Glutamatergic neuron (in vitro differentiated cells): ENCODE measurements around the gene IL9. TPM values are rescaled to one million over a fixed set of nuclear protein-coding genes. Genes with fewer than 3 reads are reported as not detected.

Source experiments
- DNase-seq: peaks from one replicate; pipeline ENCODE4 v3.0.0; 2022
- H3K27ac Mint-ChIP-seq: one replicate; pipeline ENCODE4 v1.8.0; 2020; ENCODE audit warnings: mild to moderate bottlenecking, mixed read lengths, inconsistent platforms; ENCODE audit not compliant: unreplicated experiment
- H3K27me3 Mint-ChIP-seq: one replicate; pipeline ENCODE4 v1.8.0; 2020; ENCODE audit warnings: mild to moderate bottlenecking, moderate library complexity, mixed read lengths, inconsistent platforms; ENCODE audit not compliant: unreplicated experiment
- H3K36me3 Mint-ChIP-seq: one replicate; pipeline ENCODE4 v1.8.0; 2020; ENCODE audit warnings: mild to moderate bottlenecking, mixed read lengths, inconsistent platforms; ENCODE audit not compliant: unreplicated experiment
- H3K4me1 Mint-ChIP-seq: one replicate; pipeline ENCODE4 v1.8.0; 2020; ENCODE audit warnings: mild to moderate bottlenecking, low read depth, mixed read lengths, inconsistent platforms; ENCODE audit not compliant: unreplicated experiment
- H3K4me3 Mint-ChIP-seq: one replicate; pipeline ENCODE4 v1.8.0; 2020; ENCODE audit warnings: mild to moderate bottlenecking, mixed read lengths, inconsistent platforms; ENCODE audit not compliant: unreplicated experiment
- H3K9me3 Mint-ChIP-seq: one replicate; pipeline ENCODE4 v1.8.0; 2020; ENCODE audit warnings: mild to moderate bottlenecking, moderate library complexity, mixed read lengths, inconsistent platforms; ENCODE audit not compliant: unreplicated experiment
- CTCF ChIP-seq: fragments of 200-600 bp; sonication (generic); IDR thresholded peaks from one replicate; pipeline ENCODE4 v1.5.0; 2021; ENCODE audit not compliant: partially characterized antibody, unreplicated experiment
- total RNA-seq: library from RNA; stranded (reverse); fragmentation: NEBNext Ultra II Directional; extraction: Animal tissue kit (Norgen Biotek cat#: 25700); gene quantifications from one replicate; pipeline ENCODE4 v1.2.1, GENCODE V29; 2021; ENCODE audit not compliant: unreplicated experiment

IL9 gene
- total RNA-seq, 1 donor from 2014 or later, result not detected

GRCh38 chr5:135873831-135874230 is 21.8 kb downstream of the IL9 start:
- Mint-ChIP-seq H3K9me3 (peaks cover 9% of the 10 kb centered on the region), H3K36me3 (no peaks in the 10 kb centered on the region), H3K4me1 (peaks cover 11% of the 10 kb centered on the region), H3K27me3 (peaks cover 8% of the 10 kb centered on the region), H3K4me3 (no peak overlapping the region), H3K27ac (no peak overlapping the region)
- no peak for TF ChIP-seq CTCF
- DNase-seq, result no peak

GRCh38 chr5:135871268-135871915 is 24.2 kb downstream of the IL9 start:
- Mint-ChIP-seq H3K9me3 (no peaks in the 10 kb centered on the region), H3K36me3 (no peaks in the 10 kb centered on the region), H3K4me1 (no peaks in the 10 kb centered on the region)

GRCh38 chr5:135869935-135870334 is 25.7 kb downstream of the IL9 start:
- peaks cover 2% of the 10 kb centered on the region for H3K27me3 Mint-ChIP-seq

More at GRCh38 chr5:135871268-135871915, 24.2 kb downstream of the IL9 start:
- Mint-ChIP-seq H3K4me3 (no peak overlapping the region), H3K27me3 (peaks cover 2% of the 10 kb centered on the region), H3K27ac (no peak overlapping the region)
- no peak for TF ChIP-seq CTCF
- DNase-seq, result no peak

GRCh38 chr5:135869276-135869675 is 26.4 kb downstream of the IL9 start:
- DNase-seq, result no peak
- H3K36me3 Mint-ChIP-seq, result no peaks in the 10 kb centered on the region
- H3K27ac Mint-ChIP-seq, result no peak overlapping the region
- TF ChIP-seq CTCF, result no peak
- H3K4me1 Mint-ChIP-seq, result no peaks in the 10 kb centered on the region
- H3K27me3 Mint-ChIP-seq, result peaks cover 2% of the 10 kb centered on the region
- H3K9me3 Mint-ChIP-seq, result no peaks in the 10 kb centered on the region
- H3K4me3 Mint-ChIP-seq, result no peak overlapping the region

More at GRCh38 chr5:135869935-135870334, 25.7 kb downstream of the IL9 start:
- Mint-ChIP-seq H3K4me3 (no peak overlapping the region), H3K4me1 (no peaks in the 10 kb centered on the region), H3K36me3 (no peaks in the 10 kb centered on the region), H3K27ac (no peak overlapping the region), H3K9me3 (no peaks in the 10 kb centered on the region)
- DNase-seq, result no peak
- no peak for TF ChIP-seq CTCF

- H3K36me3 Mint-ChIP-seq, result no peaks in the 10 kb centered on the region
- no peaks in the 10 kb centered on the region for H3K9me3 Mint-ChIP-seq
- H3K27me3 Mint-ChIP-seq, result peaks cover 2% of the 10 kb centered on the region
- no peaks in the 10 kb centered on the region for H3K4me1 Mint-ChIP-seq
- no peak for TF ChIP-seq CTCF
- H3K4me3 Mint-ChIP-seq, result no peak overlapping the region
- DNase-seq, result no peak
- no peak overlapping the region for H3K27ac Mint-ChIP-seq
These were observed 27.0 kb downstream of the IL9 start for GRCh38 chr5:135868681-135869080.
